Nephron (organoid): ENCODE results near the gene CTSH.

Source experiments
- H3K27ac Mint-ChIP-seq, 3 experiments: 2 replicates each; pipeline ENCODE4 v1.8.0; 2020; ENCODE audit warnings: mixed read lengths in 3 of 3, mild to moderate bottlenecking in 2 of 3, moderate library complexity in 1 of 3
- H3K27me3 Mint-ChIP-seq: 2 replicates; pipeline ENCODE4 v1.8.0; 2021; ENCODE audit warnings: low read depth, mild to moderate bottlenecking, moderate library complexity, mixed read lengths
- H3K36me3 Mint-ChIP-seq: 2 replicates; pipeline ENCODE4 v1.8.0; 2020; ENCODE audit warnings: low read depth, mixed read lengths
- H3K4me1 Mint-ChIP-seq: 2 replicates; pipeline ENCODE4 v1.8.0; 2020; ENCODE audit warnings: mixed read lengths
- H3K4me3 Mint-ChIP-seq, 3 experiments: 2 replicates each; pipeline ENCODE4 v1.8.0; 2020; ENCODE audit warnings: mild to moderate bottlenecking in 3 of 3, mixed read lengths in 3 of 3, moderate library complexity in 2 of 3
- H3K9me3 Mint-ChIP-seq: 2 replicates; pipeline ENCODE4 v1.8.0; 2020; ENCODE audit warnings: mixed read lengths
- CTCF ChIP-seq, 3 experiments: fragments of 200-600 bp; sonication (generic); IDR thresholded peaks; one replicate each; pipeline ENCODE4 v1.5.0; 2021; ENCODE audit warnings: antibody characterized with exemption in 3 of 3; ENCODE audit not compliant: unreplicated experiment in 3 of 3

Gene CTSH

GRCh38 chr15:78979456-78980320 lies 34.8 kb upstream of the CTSH start:
- H3K27ac Mint-ChIP-seq: peak overlapping the region; percentile 14 to 84 (median 77)
- TF ChIP-seq CTCF (IDR thresholded peaks at IDR 0.05; ENCODE audit: unreplicated experiment in 3 of 3): peak; percentile 39 to 60 (median 53)
- H3K27me3 Mint-ChIP-seq: no peaks in the 10 kb centered on the region
- no peaks in the 10 kb centered on the region for H3K36me3 Mint-ChIP-seq
- no peak overlapping the region for H3K4me3 Mint-ChIP-seq
- H3K9me3 Mint-ChIP-seq: no peaks in the 10 kb centered on the region
- H3K4me1 Mint-ChIP-seq: peaks cover 10% of the 10 kb centered on the region

GRCh38 chr15:78978601-78979179 lies 33.8 kb upstream of the CTSH start:
- no peaks in the 10 kb centered on the region for H3K36me3 Mint-ChIP-seq
- no peak overlapping the region for H3K4me3 Mint-ChIP-seq
- no peaks in the 10 kb centered on the region for H3K27me3 Mint-ChIP-seq
- H3K27ac Mint-ChIP-seq: peak overlapping the region; percentile 14 to 84 (median 77)
- no peaks in the 10 kb centered on the region for H3K9me3 Mint-ChIP-seq
- peaks cover 10% of the 10 kb centered on the region for H3K4me1 Mint-ChIP-seq
- TF ChIP-seq CTCF (IDR thresholded peaks at IDR 0.05; ENCODE audit: unreplicated experiment in 3 of 3): no peak

GRCh38 chr15:78977591-78978347 lies 32.9 kb upstream of the CTSH start:
- Mint-ChIP-seq H3K36me3 (no peaks in the 10 kb centered on the region), H3K4me1 (peaks cover 10% of the 10 kb centered on the region), H3K27me3 (no peaks in the 10 kb centered on the region), H3K4me3 (no peak overlapping the region), H3K9me3 (no peaks in the 10 kb centered on the region), H3K27ac (peak overlapping the region in 1 of 3 experiments; percentile 54)
- no peak for TF ChIP-seq CTCF (IDR thresholded peaks at IDR 0.05; ENCODE audit: unreplicated experiment in 3 of 3)

GRCh38 chr15:78977091-78977571 lies 32.3 kb upstream of the CTSH start:
- H3K27ac Mint-ChIP-seq: no peak overlapping the region

GRCh38 chr15:78976691-78977090 lies 31.8 kb upstream of the CTSH start:
- Mint-ChIP-seq H3K36me3 (no peaks in the 10 kb centered on the region), H3K4me3 (no peak overlapping the region), H3K9me3 (no peaks in the 10 kb centered on the region)

More at GRCh38 chr15:78977091-78977571, 32.3 kb upstream of the CTSH start:
- H3K27me3 Mint-ChIP-seq: no peaks in the 10 kb centered on the region
- H3K4me1 Mint-ChIP-seq: peaks cover 10% of the 10 kb centered on the region
- no peaks in the 10 kb centered on the region for H3K9me3 Mint-ChIP-seq
- no peak for TF ChIP-seq CTCF (IDR thresholded peaks at IDR 0.05; ENCODE audit: unreplicated experiment in 3 of 3)
- H3K36me3 Mint-ChIP-seq: no peaks in the 10 kb centered on the region
- no peak overlapping the region for H3K4me3 Mint-ChIP-seq

More at GRCh38 chr15:78976691-78977090, 31.8 kb upstream of the CTSH start:
- Mint-ChIP-seq H3K27ac (no peak overlapping the region), H3K27me3 (no peaks in the 10 kb centered on the region), H3K4me1 (peaks cover 10% of the 10 kb centered on the region)
- no peak for TF ChIP-seq CTCF (IDR thresholded peaks at IDR 0.05; ENCODE audit: unreplicated experiment in 3 of 3)
